Measurements from ENCODE around the gene ARHGAP25. TPM values are rescaled to one million over a fixed set of nuclear protein-coding genes. Genes with fewer than 3 reads are reported as not detected.

Gene ARHGAP25
- total RNA-seq, 3 donors from 2014 or later (not counting 1 experiment from before 2014, with no cell fraction given): 122 to 180 (median 155) TPM

DNA sequence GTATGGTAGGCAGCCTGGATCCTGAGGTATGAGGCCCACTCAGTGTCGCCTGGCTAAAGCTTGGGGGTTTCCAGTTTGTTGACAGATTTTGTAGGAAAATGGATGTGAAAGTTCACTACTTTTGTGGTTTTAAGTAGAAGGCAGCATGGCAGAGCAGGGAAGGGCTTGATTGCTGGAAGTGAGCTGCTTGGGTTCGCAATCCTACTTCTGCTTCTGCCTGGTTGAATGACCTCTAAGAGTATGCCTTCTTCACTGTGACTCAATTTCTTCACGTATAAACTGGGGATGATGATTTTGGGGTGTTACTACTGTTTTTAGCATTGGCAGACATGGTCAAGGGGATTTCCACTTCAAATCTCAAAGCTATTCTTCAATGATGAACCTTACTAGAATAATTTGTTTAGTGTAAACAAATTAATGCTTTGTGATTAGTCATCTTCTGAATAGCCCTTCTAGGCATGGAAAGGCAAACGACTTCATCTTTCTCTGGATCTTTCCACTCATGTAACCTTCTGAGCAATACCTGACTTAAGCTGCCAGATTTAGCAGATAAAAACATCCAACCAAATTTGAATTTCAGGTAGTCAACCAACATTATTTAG lies 123.3 kb downstream of the ARHGAP25 start:
- no peak for TF ChIP-seq CTCF (IDR thresholded peaks at IDR 0.05)
- Histone ChIP-seq H3K9me3 (ENCODE audit: control insufficient read depth, insufficient read depth, low read length) (no peaks in the 10 kb centered on the region), H3K36me3 (ENCODE audit: control insufficient read depth, insufficient read depth, low read length) (no peaks in the 10 kb centered on the region), H3K4me3 (ENCODE audit: low read length) (no peak overlapping the region), H3K27ac (ENCODE audit: low read length) (no peak overlapping the region), H3K27me3 (ENCODE audit: control insufficient read depth, insufficient read depth, low read length) (no peaks in the 10 kb centered on the region), H3K4me1 (ENCODE audit: control insufficient read depth, insufficient read depth, low read length) (peaks cover 4% of the 10 kb centered on the region)
- Mint-ChIP-seq H3K9me3 (no peaks in the 10 kb centered on the region), H3K27me3 (ENCODE audit: low read depth in 2 of 2) (peaks cover 22 to 25% of the 10 kb centered on the region in 2 donors), H3K27ac (no peak overlapping the region), H3K4me3 (no peak overlapping the region), H3K4me1 (peaks cover 9 to 22% of the 10 kb centered on the region in 2 donors), H3K36me3 (no peaks in the 10 kb centered on the region)
- ATAC-seq: peak in 2 of 3 donors; percentile 22 to 58
- no peak for DNase-seq
- intact Hi-C loops (cut with micrococcal nuclease): no loop called here
- 70% methylated on average over 4 of the region's 4 CpGs for WGBS (ENCODE audit: insufficient coverage)

GRCh38 chr2:68860111-68860510 lies 125.5 kb downstream of the ARHGAP25 start:
- Mint-ChIP-seq H3K36me3 (no peaks in the 10 kb centered on the region), H3K4me1 (peaks cover 9 to 22% of the 10 kb centered on the region in 2 donors), H3K9me3 (no peaks in the 10 kb centered on the region), H3K27me3 (ENCODE audit: low read depth in 2 of 2) (peaks cover 21 to 30% of the 10 kb centered on the region in 2 donors), H3K4me3 (no peak overlapping the region), H3K27ac (peak overlapping the region in 1 of 2 donors; percentile 6)
- no peak for ATAC-seq
- intact Hi-C loops (cut with micrococcal nuclease): no loop called here
- Histone ChIP-seq H3K27ac (ENCODE audit: low read length) (no peak overlapping the region), H3K36me3 (ENCODE audit: control insufficient read depth, insufficient read depth, low read length) (no peaks in the 10 kb centered on the region), H3K9me3 (ENCODE audit: control insufficient read depth, insufficient read depth, low read length) (no peaks in the 10 kb centered on the region), H3K4me3 (ENCODE audit: low read length) (no peak overlapping the region), H3K27me3 (ENCODE audit: control insufficient read depth, insufficient read depth, low read length) (no peaks in the 10 kb centered on the region), H3K4me1 (ENCODE audit: control insufficient read depth, insufficient read depth, low read length) (peaks cover 4% of the 10 kb centered on the region)
- DNase-seq: no peak
- WGBS (ENCODE audit: insufficient coverage): 97% methylated on average over 3 of the region's 3 CpGs
- no peak for TF ChIP-seq CTCF (IDR thresholded peaks at IDR 0.05)

- peaks cover 18 to 30% of the 10 kb centered on the region in 2 donors for H3K27me3 Mint-ChIP-seq (ENCODE audit: low read depth in 2 of 2)
- ATAC-seq (no peak), DNase-seq (no peak)
- no peak overlapping the region for H3K27ac Mint-ChIP-seq
- H3K27ac ChIP-seq (ENCODE audit: low read length): no peak overlapping the region
- intact Hi-C loops (cut with micrococcal nuclease): no loop called here
- H3K9me3 Mint-ChIP-seq: no peaks in the 10 kb centered on the region
- no peaks in the 10 kb centered on the region for H3K36me3 ChIP-seq (ENCODE audit: control insufficient read depth, insufficient read depth, low read length)
- H3K36me3 Mint-ChIP-seq: no peaks in the 10 kb centered on the region
- no peak for TF ChIP-seq CTCF (IDR thresholded peaks at IDR 0.05)
- H3K4me1 Mint-ChIP-seq: peaks cover 9 to 22% of the 10 kb centered on the region in 2 donors
- no peaks in the 10 kb centered on the region for H3K9me3 ChIP-seq (ENCODE audit: control insufficient read depth, insufficient read depth, low read length)
- H3K4me1 ChIP-seq (ENCODE audit: control insufficient read depth, insufficient read depth, low read length): peaks cover 4% of the 10 kb centered on the region
- no peak overlapping the region for H3K4me3 ChIP-seq (ENCODE audit: low read length)
- no peaks in the 10 kb centered on the region for H3K27me3 ChIP-seq (ENCODE audit: control insufficient read depth, insufficient read depth, low read length)
- H3K4me3 Mint-ChIP-seq: no peak overlapping the region
Measured at GRCh38 chr2:68861330-68861729, 126.7 kb downstream of the ARHGAP25 start.

- H3K27me3 Mint-ChIP-seq (ENCODE audit: low read depth in 2 of 2): peaks cover 9 to 14% of the 10 kb centered on the region in 2 donors
- no peaks in the 10 kb centered on the region for H3K36me3 ChIP-seq (ENCODE audit: control insufficient read depth, insufficient read depth, low read length)
- H3K27ac ChIP-seq (ENCODE audit: low read length): no peak overlapping the region
- H3K36me3 Mint-ChIP-seq: no peaks in the 10 kb centered on the region
- no peaks in the 10 kb centered on the region for H3K27me3 ChIP-seq (ENCODE audit: control insufficient read depth, insufficient read depth, low read length)
- no peaks in the 10 kb centered on the region for H3K4me1 ChIP-seq (ENCODE audit: control insufficient read depth, insufficient read depth, low read length)
- intact Hi-C loops (cut with micrococcal nuclease): no loop called here
- peaks cover 9 to 22% of the 10 kb centered on the region in 2 donors for H3K4me1 Mint-ChIP-seq
- ATAC-seq (no peak), DNase-seq (no peak)
- TF ChIP-seq CTCF (IDR thresholded peaks at IDR 0.05): no peak
- H3K27ac Mint-ChIP-seq: no peak overlapping the region
- H3K4me3 ChIP-seq (ENCODE audit: low read length): no peak overlapping the region
- H3K9me3 Mint-ChIP-seq: no peaks in the 10 kb centered on the region
- no peak overlapping the region for H3K4me3 Mint-ChIP-seq
- H3K9me3 ChIP-seq (ENCODE audit: control insufficient read depth, insufficient read depth, low read length): no peaks in the 10 kb centered on the region
- WGBS (ENCODE audit: insufficient coverage): 92% methylated on average over 7 of the region's 7 CpGs
Measured at GRCh38 chr2:68862889-68863288, 128.3 kb downstream of the ARHGAP25 start.
